GM18502 (cell line): Measurements from ENCODE around the gene C11orf68.
A peak's percentile ranks its signal among the peaks of the same experiment; 100 is the strongest.

Experiments
- ATAC-seq: cut with Tn5 transposase; IDR thresholded peaks from one replicate; pipeline ENCODE4 v1.9.1; 2021; ENCODE audit warnings: mild to moderate bottlenecking; ENCODE audit not compliant: unreplicated experiment, poor library complexity

The C11orf68 gene

GRCh38 chr11:65945430-65945911, 26.6 kb upstream of the C11orf68 start, which contains the start of gene TSGA10IP:
Gene TSGA10IP (plus strand): TSS chr11:65945480. CDS start chr11:65945676, 196 bp downstream.
- ATAC-seq = no peak

- ATAC-seq = no peak
Measured at GRCh38 chr11:65944767-65945166, 25.9 kb upstream of the C11orf68 start.

- no peak for ATAC-seq
Measured at GRCh38 chr11:65944191-65944590, 25.3 kb upstream of the C11orf68 start.

- no peak for ATAC-seq
Measured at GRCh38 chr11:65942531-65942930, 23.7 kb upstream of the C11orf68 start.

- no peak for ATAC-seq
Measured at GRCh38 chr11:65941720-65942310, 23.0 kb upstream of the C11orf68 start.

GRCh38 chr11:65937766-65938165, 18.9 kb upstream of the C11orf68 start:
- ATAC-seq = no peak

GRCh38 chr11:65934014-65934413, 15.2 kb upstream of the C11orf68 start:
- no peak for ATAC-seq

GRCh38 chr11:65932558-65932919, 13.7 kb upstream of the C11orf68 start:
- no peak for ATAC-seq

- ATAC-seq = no peak
Measured at GRCh38 chr11:65931773-65932557, 13.1 kb upstream of the C11orf68 start.

GRCh38 chr11:65928667-65929066, 9.8 kb upstream of the C11orf68 start:
- ATAC-seq = no peak

- peak; percentile 76 for ATAC-seq
Measured at GRCh38 chr11:65927904-65928397, 9.1 kb upstream of the C11orf68 start.

GRCh38 chr11:65925397-65925796, 6.5 kb upstream of the C11orf68 start:
- no peak for ATAC-seq

- ATAC-seq = no peak
Measured at GRCh38 chr11:65922565-65922964, 3.7 kb upstream of the C11orf68 start.

GRCh38 chr11:65921876-65922275, 3.0 kb upstream of the C11orf68 start:
- no peak for ATAC-seq

- ATAC-seq = no peak
Measured at GRCh38 chr11:65921033-65921555, 2.2 kb upstream of the C11orf68 start.

- no peak for ATAC-seq
Measured at GRCh38 chr11:65920372-65920802, 1.5 kb upstream of the C11orf68 start.

- ATAC-seq = peak; percentile 48
Measured at GRCh38 chr11:65919573-65920371, 910 bp upstream of the C11orf68 start.

- peak; percentile 84 for ATAC-seq
Measured at GRCh38 chr11:65919141-65919572, 295 bp upstream of the C11orf68 start, which contains the start of gene DRAP1. Gene DRAP1 (plus strand): TSS chr11:65919426. CDS start chr11:65919502, 76 bp downstream.

- no peak for ATAC-seq
Measured at GRCh38 chr11:65917434-65918210, 1.2 kb downstream of the C11orf68 start.

GRCh38 chr11:65917077-65917433, 1.8 kb downstream of the C11orf68 start:
- ATAC-seq = no peak
